HepG2 (cell line): Measurements from ENCODE around the gene EFNA2. TPM values are rescaled to one million over a fixed set of nuclear protein-coding genes. Genes with fewer than 3 reads are reported as not detected.

Source experiments
- GABPB1 ChIP-seq: IDR thresholded peaks from 2 replicates; pipeline ENCODE4 v1.6.1; 2016; ENCODE audit warnings: mild to moderate bottlenecking, missing genetic modification reagents, moderate library complexity, missing compliant biosample characterization
- GMEB1 ChIP-seq: sonication (generic); formaldehyde crosslinking; IDR thresholded peaks from 2 replicates; pipeline ENCODE4 v1.5.1; 2020; ENCODE audit warnings: missing genetic modification reagents, mild to moderate bottlenecking, borderline replicate concordance
- HNRNPK ChIP-seq: fragments of 200-400 bp; formaldehyde crosslinking; IDR thresholded peaks from 2 replicates; pipeline ENCODE4 v1.6.1; 2018; ENCODE audit warnings: low read length, low read depth, moderate library complexity, mild to moderate bottlenecking; ENCODE audit not compliant: poor library complexity, severe bottlenecking
- POGZ ChIP-seq: sonication (generic); formaldehyde crosslinking; IDR thresholded peaks from 2 replicates; pipeline ENCODE4 v1.4.0; 2020; ENCODE audit warnings: mild to moderate bottlenecking, missing genetic modification reagents
- POLR2A ChIP-seq, 2 experiments: IDR thresholded peaks; 2 replicates each; pipeline ENCODE4 v1.6.1; 2011; ENCODE audit warnings: low read depth in 2 of 2, low read length in 2 of 2, mild to moderate bottlenecking in 1 of 2, moderate library complexity in 1 of 2; ENCODE audit not compliant: insufficient read depth in 1 of 2
- SOX13 ChIP-seq, 3 experiments: fragments of 450-650 bp in 1 of 3; sonication (generic) in 1 of 3; formaldehyde crosslinking in 1 of 3; IDR thresholded peaks in 2 of 3; conservative IDR thresholded peaks in 1 of 3; 2 replicates each; pipeline versions ENCODE4 v1.5.0 to v1.6.1; 2016 to 2020; ENCODE audit warnings: antibody characterized with exemption in 1 of 3, mild to moderate bottlenecking in 1 of 3, missing compliant biosample characterization in 1 of 3, missing genetic modification reagents in 1 of 3, moderate library complexity in 1 of 3
- ZFP91 ChIP-seq: sonication (generic); formaldehyde crosslinking; IDR thresholded peaks from 2 replicates; pipeline ENCODE4 v1.9.0; 2022; ENCODE audit warnings: missing genetic modification reagents, mild to moderate bottlenecking, borderline replicate concordance
- polyA plus RNA-seq, 8 experiments: library from polyadenylated mRNA; depleted of rRNA in 3 of 8; stranded (reverse) in 7 of 8; unstranded in 1 of 8; fragments of >200 nt; fragmentation: Illumina TruSeq in 4 of 8; extraction: Trizol in 4 of 8; gene quantifications; 2 replicates each; pipeline versions ENCODE4 v1.2.1 to v1.2.3, GENCODE V29; 2011 to 2016; ENCODE audit warnings: low read depth in 4 of 8, missing spikeins in 1 of 8, mixed read lengths in 1 of 8; ENCODE audit not compliant: insufficient read depth in 1 of 8
- total RNA-seq, 5 experiments: library from RNA; depleted of rRNA; stranded (reverse); fragments of >200 nt; fragmentation: Illumina TruSeq; extraction: Trizol; gene quantifications; 2 replicates each; pipeline ENCODE4 v1.2.3, GENCODE V29; 2016; ENCODE audit warnings: low read depth in 1 of 5

Gene EFNA2
- total and polyA plus RNA-seq, 2 of the 13 experiments (the other 11 are each of a cell fraction or from before 2014, with no cell fraction given): 6.0 to 9.9 TPM

DNA sequence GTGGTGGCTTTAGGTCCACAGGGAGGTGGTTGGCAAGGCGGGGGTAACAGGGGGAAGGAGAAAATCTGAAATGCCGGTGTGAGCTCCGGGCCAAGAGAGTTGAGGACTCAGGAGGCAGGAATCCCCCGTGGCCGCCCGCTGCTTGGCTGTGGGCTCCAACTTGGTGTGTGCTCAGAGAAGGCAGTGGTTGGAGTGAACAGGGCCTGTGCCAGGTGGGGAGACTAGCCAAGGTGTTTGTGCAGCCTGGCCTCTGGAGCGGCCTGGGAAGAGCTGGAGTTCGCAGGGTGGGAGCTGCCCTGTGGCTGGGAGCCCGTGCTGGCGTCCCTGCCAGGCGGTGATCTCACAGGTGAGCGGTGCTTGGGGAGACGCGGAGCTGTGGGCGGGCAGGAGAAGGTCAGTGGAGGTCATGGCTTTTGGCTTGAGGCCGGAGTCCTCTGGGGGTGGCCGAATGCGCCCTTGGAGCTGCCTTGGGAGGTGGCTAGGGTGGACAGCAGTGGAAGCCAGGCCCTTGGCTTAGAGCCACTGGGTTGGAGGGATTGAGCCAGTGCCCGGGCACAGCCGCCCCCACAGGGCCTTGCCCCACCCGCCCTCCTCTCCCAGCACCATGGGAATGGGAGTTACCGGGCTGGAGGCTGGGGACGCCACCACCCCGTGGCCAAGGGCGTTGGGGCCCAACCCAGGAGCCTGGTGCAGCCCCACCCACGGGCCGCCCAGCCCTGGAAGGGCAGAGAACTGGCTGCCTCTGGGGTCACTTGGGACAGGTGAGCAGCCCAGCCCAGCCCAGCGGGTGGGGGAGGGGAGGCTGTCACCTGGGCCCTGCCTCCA is 23.7 kb upstream of the EFNA2 start (continued):
- TF ChIP-seq HNRNPK (peak; percentile 21), GABPB1 (CRISPR knock-in tag) (peak; percentile 61; the same call in 1 of the 2 replicates), ZFP91 (peak; percentile 16; the same call in 1 of the 2 replicates), POGZ (CRISPR knock-in tag) (0 out of 2 replicates have a peak, but pooled peaks have one; percentile 29), GMEB1 (peak; percentile 37; the same call in 1 of the 2 replicates), SOX13 (IDR thresholded peaks at IDR 0.05) (no peak), SOX13 (CRISPR knock-in tag; conservative IDR thresholded peaks at IDR 0.05 in 1 of 2, IDR thresholded peaks at IDR 0.05 in 1 of 2) (no peak), POLR2A (IDR thresholded peaks at IDR 0.05; ENCODE audit: insufficient read depth in 1 of 2, low read depth in 2 of 2, low read length in 2 of 2) (peak in 1 of 2 experiments; percentile 58; a peak in 2 of 4 replicates)
